CD14-positive monocyte (primary cell): ENCODE results near the gene PLD3. TPM values are rescaled to one million over a fixed set of nuclear protein-coding genes. Genes with fewer than 3 reads are reported as not detected.
"Not testable (repeated sequence)": the region's sequence is repeated elsewhere in the genome, so short reads cannot be mapped to it uniquely, and the experiment has no call there.

ENCODE experiments used
- DNase-seq, 3 donors: peaks; one replicate each; pipeline ENCODE4 v3.0.0-alpha.2; 2011 to 2022
- H2AFZ ChIP-seq: 2 replicates; pipeline ENCODE4 v1.6.0; 2012; ENCODE audit warnings: mild to moderate bottlenecking, low read depth, low read length, inconsistent platforms; ENCODE audit not compliant: insufficient read depth, poor library complexity, severe bottlenecking
- H3K27ac ChIP-seq, 2 donors: 1 replicate in 1 of 2; 2 replicates in 1 of 2; pipeline ENCODE4 v1.5.1; 2012 to 2013; ENCODE audit warnings: low read length in 2 of 2, control low read depth in 1 of 2, inconsistent platforms in 1 of 2, low read depth in 1 of 2, mild to moderate bottlenecking in 1 of 2
- H3K27me3 ChIP-seq, 2 donors: one replicate each; pipeline versions ENCODE4 v1.6.0 to v1.6.1; 2011 to 2013; ENCODE audit warnings: low read length in 2 of 2; ENCODE audit not compliant: control insufficient read depth in 2 of 2, insufficient read depth in 2 of 2
- H3K36me3 ChIP-seq, 2 donors: replicated peaks in 1 of 2; 1 replicate in 1 of 2; 2 replicates in 1 of 2; pipeline versions ENCODE4 v1.5.1 to v1.6.1; 2012 to 2013; ENCODE audit warnings: low read length in 2 of 2, control low read depth in 1 of 2, inconsistent platforms in 1 of 2, mild to moderate bottlenecking in 1 of 2; ENCODE audit not compliant: insufficient read depth in 2 of 2, control insufficient read depth in 1 of 2
- H3K4me1 ChIP-seq, 2 donors: 1 replicate in 1 of 2; 2 replicates in 1 of 2; pipeline versions ENCODE4 v1.5.1 to v1.6.1; 2012 to 2013; ENCODE audit warnings: low read length in 2 of 2, control low read depth in 1 of 2, inconsistent platforms in 1 of 2, mild to moderate bottlenecking in 1 of 2, moderate library complexity in 1 of 2; ENCODE audit not compliant: insufficient read depth in 2 of 2, control insufficient read depth in 1 of 2
- H3K4me2 ChIP-seq: replicated peaks from 2 replicates; pipeline ENCODE3; 2012; ENCODE audit warnings: low read length, moderate library complexity, mild to moderate bottlenecking; ENCODE audit not compliant: poor library complexity, severe bottlenecking; ENCODE audit errors: extremely low read depth
- H3K4me3 ChIP-seq, 3 experiments: fragments of 200-600 bp in 1 of 3; sonication (generic) in 1 of 3; replicated peaks in 1 of 3; 1 replicate in 2 of 3; 2 replicates in 1 of 3; pipeline ENCODE4 v1.5.1; 2011 to 2013; ENCODE audit warnings: low read length in 3 of 3, mild to moderate bottlenecking in 3 of 3, control low read depth in 2 of 3, low read depth in 2 of 3, inconsistent platforms in 1 of 3, moderate library complexity in 1 of 3
- H3K79me2 ChIP-seq: 2 replicates; pipeline ENCODE4 v1.6.0; 2012; ENCODE audit warnings: mild to moderate bottlenecking, control low read depth, inconsistent platforms, low read length, moderate library complexity; ENCODE audit not compliant: insufficient read depth
- H3K9ac ChIP-seq: 2 replicates; pipeline ENCODE4 v1.6.0; 2017; ENCODE audit warnings: low read length, mild to moderate bottlenecking; ENCODE audit not compliant: insufficient read depth, poor library complexity, severe bottlenecking
- H3K9me3 ChIP-seq, 2 donors: replicated peaks in 1 of 2; 1 replicate in 1 of 2; 2 replicates in 1 of 2; pipeline versions ENCODE4 v1.5.1 to v1.6.1; 2012 to 2013; ENCODE audit warnings: low read length in 2 of 2, control low read depth in 1 of 2; ENCODE audit not compliant: control insufficient read depth in 1 of 2, insufficient read depth in 1 of 2
- H4K20me1 ChIP-seq: 2 replicates; pipeline ENCODE4 v1.6.0; 2012; ENCODE audit warnings: mild to moderate bottlenecking, low read length, control low read depth, moderate library complexity; ENCODE audit not compliant: insufficient read depth
- H3K27ac Mint-ChIP-seq, 7 donors: one replicate each; pipeline ENCODE4 v1.8.0; 2020; ENCODE audit warnings: mild to moderate bottlenecking in 7 of 7, mixed read lengths in 7 of 7, moderate library complexity in 6 of 7, inconsistent platforms in 2 of 7
- H3K27me3 Mint-ChIP-seq, 3 donors: one replicate each; pipeline ENCODE4 v1.8.0; 2021 to 2022; ENCODE audit warnings: low read depth in 3 of 3, mild to moderate bottlenecking in 3 of 3, mixed read lengths in 3 of 3, moderate library complexity in 3 of 3, inconsistent platforms in 1 of 3
- H3K36me3 Mint-ChIP-seq, 2 donors: one replicate each; pipeline ENCODE4 v1.8.0; 2020; ENCODE audit warnings: mixed read lengths in 2 of 2, inconsistent platforms in 1 of 2, mild to moderate bottlenecking in 1 of 2
- H3K4me1 Mint-ChIP-seq: one replicate; pipeline ENCODE4 v1.8.0; 2020; ENCODE audit warnings: mild to moderate bottlenecking, mixed read lengths
- H3K4me3 Mint-ChIP-seq, 2 donors: one replicate each; pipeline ENCODE4 v1.8.0; 2020; ENCODE audit warnings: mild to moderate bottlenecking in 2 of 2, mixed read lengths in 2 of 2, moderate library complexity in 1 of 2
- H3K9me3 Mint-ChIP-seq, 7 donors: one replicate each; pipeline ENCODE4 v1.8.0; 2020 to 2022; ENCODE audit warnings: mixed read lengths in 7 of 7, mild to moderate bottlenecking in 6 of 7, moderate library complexity in 6 of 7, inconsistent platforms in 2 of 7
- WGBS: methylation state at CpG from one replicate; pipeline ENCODE4 v1.1.5; 2013; ENCODE audit warnings: missing lambda C conversion rate; ENCODE audit not compliant: insufficient coverage; 5-methylcytosine and 5-hydroxymethylcytosine counted together
- intact Hi-C, 2 donors: fragments of 100-400 bp; cut with micrococcal nuclease; formaldehyde crosslinking; loops; one replicate each; pipeline versions ENCODE4 v1.15.0 to v1.15.1; 2023
- polyA plus RNA-seq, 3 donors: library from polyadenylated mRNA; depleted of rRNA in 1 of 3; unstranded in 2 of 3; stranded (reverse) in 1 of 3; fragments of 300-500 nt in 2 of 3; fragments of >200 nt in 1 of 3; fragmentation: Illumina TruSeq in 2 of 3; gene quantifications; 1 replicate in 2 of 3; 2 replicates in 1 of 3; pipeline ENCODE4 v1.2.3, GENCODE V29; 2012 to 2021
- TF ChIP-seq, protein P1 (sequence below): fragments of 200-600 bp; IDR thresholded peaks from one replicate; pipeline ENCODE4 v1.8.0; 2022; ENCODE audit warnings: antibody characterized with exemption, mild to moderate bottlenecking

PLD3 gene
- polyA plus RNA-seq, 3 donors: 168 to 334 (median 170) TPM

DNA sequence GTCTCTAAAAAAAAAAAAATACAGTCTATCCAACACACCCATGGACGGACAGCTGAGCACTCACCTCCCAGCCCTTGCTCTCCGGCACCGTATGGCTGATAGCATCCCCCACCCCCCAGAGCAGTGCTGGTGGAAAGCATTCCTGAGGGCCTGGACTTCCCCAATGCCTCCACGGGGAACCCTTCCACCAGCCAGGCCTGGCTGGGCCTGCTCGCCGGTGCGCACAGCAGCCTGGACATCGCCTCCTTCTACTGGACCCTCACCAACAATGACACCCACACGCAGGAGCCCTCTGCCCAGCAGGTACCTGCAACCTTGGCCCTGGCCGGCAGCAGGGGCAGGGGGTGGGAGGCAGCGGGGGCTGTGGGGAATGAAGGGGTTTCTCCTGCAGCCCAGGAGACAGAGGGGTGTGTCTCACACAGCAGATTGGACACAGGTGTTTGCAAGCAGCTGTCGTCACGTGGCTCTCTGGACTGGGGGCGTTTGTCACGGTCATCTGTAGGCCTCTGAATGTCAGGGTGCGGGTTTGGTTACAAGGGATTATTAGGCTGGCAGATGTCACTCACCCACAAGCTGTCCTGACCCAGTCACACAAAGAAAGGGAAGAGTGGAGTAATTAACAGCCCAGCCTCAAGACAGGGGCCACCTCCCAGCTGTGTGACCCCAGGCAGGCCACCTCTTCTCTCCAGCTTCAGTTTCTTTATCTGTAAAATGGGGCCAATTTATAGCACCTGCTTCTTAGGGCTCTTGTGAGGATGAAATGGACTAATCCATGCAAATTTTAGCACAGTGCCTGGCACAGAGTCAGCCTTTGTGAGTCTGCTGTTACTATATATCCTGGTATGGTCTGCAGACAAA lies 19.3 kb downstream of the PLD3 start:
- TF ChIP-seq, protein P1, sequence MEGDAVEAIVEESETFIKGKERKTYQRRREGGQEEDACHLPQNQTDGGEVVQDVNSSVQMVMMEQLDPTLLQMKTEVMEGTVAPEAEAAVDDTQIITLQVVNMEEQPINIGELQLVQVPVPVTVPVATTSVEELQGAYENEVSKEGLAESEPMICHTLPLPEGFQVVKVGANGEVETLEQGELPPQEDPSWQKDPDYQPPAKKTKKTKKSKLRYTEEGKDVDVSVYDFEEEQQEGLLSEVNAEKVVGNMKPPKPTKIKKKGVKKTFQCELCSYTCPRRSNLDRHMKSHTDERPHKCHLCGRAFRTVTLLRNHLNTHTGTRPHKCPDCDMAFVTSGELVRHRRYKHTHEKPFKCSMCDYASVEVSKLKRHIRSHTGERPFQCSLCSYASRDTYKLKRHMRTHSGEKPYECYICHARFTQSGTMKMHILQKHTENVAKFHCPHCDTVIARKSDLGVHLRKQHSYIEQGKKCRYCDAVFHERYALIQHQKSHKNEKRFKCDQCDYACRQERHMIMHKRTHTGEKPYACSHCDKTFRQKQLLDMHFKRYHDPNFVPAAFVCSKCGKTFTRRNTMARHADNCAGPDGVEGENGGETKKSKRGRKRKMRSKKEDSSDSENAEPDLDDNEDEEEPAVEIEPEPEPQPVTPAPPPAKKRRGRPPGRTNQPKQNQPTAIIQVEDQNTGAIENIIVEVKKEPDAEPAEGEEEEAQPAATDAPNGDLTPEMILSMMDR: no peak
- Mint-ChIP-seq H3K36me3 (peaks cover 52 to 58% of the 10 kb centered on the region in 2 donors), H3K27ac (peak overlapping the region in 1 of 7 donors; percentile 58), H3K9me3 (no peaks in the 10 kb centered on the region), H3K27me3 (peaks cover 0 to 1% (median 0%) of the 10 kb centered on the region in 3 donors), H3K4me3 (no peak overlapping the region), H3K4me1 (peaks cover 54% of the 10 kb centered on the region)
- Histone ChIP-seq H3K9me3 (no peaks in the 10 kb centered on the region), H3K36me3 (peaks cover 49 to 56% of the 10 kb centered on the region in 2 donors), H3K4me2 (no peak overlapping the region), H3K27me3 (no peaks in the 10 kb centered on the region), H3K79me2 (peaks cover 5% of the 10 kb centered on the region), H2AFZ (no peak overlapping the region), H3K9ac (no peak overlapping the region), H3K4me3 (no peak overlapping the region), H3K4me1 (peaks cover 49 to 60% of the 10 kb centered on the region in 2 donors), H3K27ac (no peak overlapping the region), H4K20me1 (peaks cover 13% of the 10 kb centered on the region)
- intact Hi-C loops: loop anchor here in 1 of 2 donors (10.0 kb wide), 1 partner anchor 97 kb away; the partner anchor contains the start of genes BLVRB and SPTBN4
- no peak for DNase-seq
- 88% methylated on average over 5 of the region's 16 CpGs for WGBS

DNA sequence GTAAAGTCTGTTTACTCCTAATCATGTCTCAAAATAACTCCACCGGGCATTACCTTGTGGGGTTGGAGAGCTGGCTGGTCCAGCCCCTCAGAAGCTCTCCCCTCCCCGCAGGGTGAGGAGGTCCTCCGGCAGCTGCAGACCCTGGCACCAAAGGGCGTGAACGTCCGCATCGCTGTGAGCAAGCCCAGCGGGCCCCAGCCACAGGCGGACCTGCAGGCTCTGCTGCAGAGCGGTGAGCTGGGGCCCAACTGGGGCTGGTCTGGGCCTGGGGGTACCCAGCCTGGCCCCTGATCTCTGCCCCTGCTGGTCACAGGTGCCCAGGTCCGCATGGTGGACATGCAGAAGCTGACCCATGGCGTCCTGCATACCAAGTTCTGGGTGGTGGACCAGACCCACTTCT lies 21.3 kb downstream of the PLD3 start:
- intact Hi-C loops: loop anchor here in 1 of 2 donors (10.0 kb wide), 1 partner anchor 95 kb away; the partner anchor contains the start of genes BLVRB and SPTBN4
- Histone ChIP-seq H3K4me3 (no peak overlapping the region), H3K4me1 (peaks cover 31 to 45% of the 10 kb centered on the region in 2 donors), H2AFZ (no peak overlapping the region), H3K9me3 (no peaks in the 10 kb centered on the region), H3K9ac (no peak overlapping the region), H4K20me1 (peaks cover 13% of the 10 kb centered on the region), H3K27ac (no peak overlapping the region), H3K27me3 (no peaks in the 10 kb centered on the region), H3K36me3 (peaks cover 62 to 75% of the 10 kb centered on the region in 2 donors), H3K79me2 (peaks cover 5% of the 10 kb centered on the region), H3K4me2 (no peak overlapping the region)
- Mint-ChIP-seq H3K4me3 (no peak overlapping the region), H3K9me3 (no peaks in the 10 kb centered on the region), H3K4me1 (peaks cover 43% of the 10 kb centered on the region), H3K27me3 (no peaks in the 10 kb centered on the region), H3K27ac (peak overlapping the region in 1 of 7 donors; percentile 63), H3K36me3 (peaks cover 66 to 78% of the 10 kb centered on the region in 2 donors)
- DNase-seq: no peak
- TF ChIP-seq, protein P1: no peak
- 97% methylated on average over 10 of the region's 12 CpGs for WGBS

DNA sequence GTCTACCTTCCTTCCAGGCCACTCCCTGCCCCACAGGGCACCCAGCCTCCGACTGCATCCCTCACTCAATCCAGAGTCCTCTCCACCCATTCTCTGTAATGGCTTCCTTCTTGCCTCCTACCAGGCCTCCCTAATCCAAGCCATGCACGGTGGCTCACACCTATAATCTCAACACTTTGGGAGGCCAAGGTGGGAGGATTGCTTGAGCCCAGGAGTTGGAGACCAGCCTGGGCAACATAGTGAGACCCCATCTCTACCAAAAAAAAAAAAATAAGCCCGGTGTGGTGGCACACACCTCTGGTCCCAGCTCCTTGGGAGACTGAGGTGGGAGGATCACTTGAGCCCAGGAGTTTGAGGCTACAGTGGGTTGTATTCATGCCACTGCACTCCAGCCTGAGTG lies 21.8 kb downstream of the PLD3 start:
- DNase-seq, H3K4me2 ChIP-seq, H3K27ac ChIP-seq, H3K4me3 Mint-ChIP-seq, H3K9me3 ChIP-seq, H3K79me2 ChIP-seq, H3K9ac ChIP-seq, intact Hi-C loops, H3K27me3 Mint-ChIP-seq, H3K9me3 Mint-ChIP-seq, H3K4me3 ChIP-seq, H3K27me3 ChIP-seq, H2AFZ ChIP-seq: not testable (repeated sequence)
- peaks cover 26 to 40% of the 10 kb centered on the region in 2 donors for H3K4me1 ChIP-seq
- H3K36me3 ChIP-seq: peaks cover 62 to 79% of the 10 kb centered on the region in 2 donors
- WGBS: 100% methylated on average over 1 of the region's 3 CpGs
- peaks cover 13% of the 10 kb centered on the region for H4K20me1 ChIP-seq
- Mint-ChIP-seq H3K36me3 (peaks cover 70 to 82% of the 10 kb centered on the region in 2 donors), H3K4me1 (peaks cover 38% of the 10 kb centered on the region), H3K27ac (peak overlapping the region in 2 of 7 donors; percentile 19 to 63)
